DND-41 (cell line): ENCODE measurements around the gene FAM50B.

Experiments
- CTCF ChIP-seq: IDR thresholded peaks from 2 replicates; pipeline ENCODE4 v1.5.1; 2012; ENCODE audit warnings: borderline replicate concordance, low read length, moderate library complexity, mild to moderate bottlenecking; ENCODE audit not compliant: poor library complexity, severe bottlenecking; ENCODE audit errors: extremely low read depth
- EZH2 ChIP-seq: IDR thresholded peaks from 3 replicates; pipeline ENCODE4 v1.6.1; 2012; ENCODE audit warnings: borderline replicate concordance, low read depth, mild to moderate bottlenecking, moderate library complexity, low read length, inconsistent platforms; ENCODE audit not compliant: severe bottlenecking

DNA sequence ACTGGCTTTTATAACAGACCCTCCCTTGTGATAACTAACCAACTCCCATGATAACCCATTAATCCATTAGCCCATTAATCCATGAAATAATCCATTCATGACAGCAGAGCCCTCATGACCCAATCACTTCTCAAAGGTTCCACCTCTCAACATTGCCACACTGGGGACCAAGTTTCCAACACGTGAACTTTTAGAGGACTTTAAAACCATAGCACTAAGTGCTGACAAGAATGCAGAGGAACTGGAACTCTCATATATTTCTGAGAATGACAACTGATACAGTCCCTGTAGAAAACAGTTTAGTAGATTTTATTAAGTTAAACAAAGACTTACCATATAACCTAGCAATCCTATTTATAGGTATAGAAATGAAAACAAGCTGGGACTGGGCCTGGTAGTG, 11.4 kb upstream of the FAM50B start:
- TF ChIP-seq CTCF (no peak), EZH2 (no peak)
